ENCODE data around the gene PLA2G4B.
A peak's percentile ranks its signal among the peaks of the same experiment; 100 is the strongest.

PLA2G4B gene

GRCh38 chr15:41851755-41852370, 13.2 kb downstream of the PLA2G4B start:
- no peak for DNase-seq

- DNase-seq: peak in 1 of 2 experiments; percentile 30
Measured at GRCh38 chr15:41852736-41853590, 14.3 kb downstream of the PLA2G4B start.

- no peak for DNase-seq
Measured at GRCh38 chr15:41853831-41854230, 15.2 kb downstream of the PLA2G4B start.

GRCh38 chr15:41854443-41854842, 15.8 kb downstream of the PLA2G4B start:
- DNase-seq: no peak

- no peak for DNase-seq
Measured at GRCh38 chr15:41855261-41855961, 16.8 kb downstream of the PLA2G4B start.

GRCh38 chr15:41856262-41856661, 17.6 kb downstream of the PLA2G4B start:
- DNase-seq: no peak

- no peak for DNase-seq
Measured at GRCh38 chr15:41856716-41857115, 18.1 kb downstream of the PLA2G4B start.

GRCh38 chr15:41857316-41857715, 18.7 kb downstream of the PLA2G4B start:
- DNase-seq: no peak

GRCh38 chr15:41858756-41859155, 20.1 kb downstream of the PLA2G4B start:
- DNase-seq: no peak

- no peak for DNase-seq
Measured at GRCh38 chr15:41860049-41860828, 21.6 kb downstream of the PLA2G4B start.

GRCh38 chr15:41861736-41862356, 23.2 kb downstream of the PLA2G4B start:
- DNase-seq: peak in 1 of 2 experiments; percentile 32

GRCh38 chr15:41862515-41863116, 24.0 kb downstream of the PLA2G4B start:
- DNase-seq: no peak

GRCh38 chr15:41865490-41866055, 26.9 kb downstream of the PLA2G4B start:
- no peak for DNase-seq

GRCh38 chr15:41866263-41866703, 27.6 kb downstream of the PLA2G4B start:
- no peak for DNase-seq

- no peak for DNase-seq
Measured at GRCh38 chr15:41866872-41867579, 28.4 kb downstream of the PLA2G4B start.

- DNase-seq: no peak
Measured at GRCh38 chr15:41868321-41868720, 29.7 kb downstream of the PLA2G4B start.

GRCh38 chr15:41869770-41870688, 31.4 kb downstream of the PLA2G4B start:
- DNase-seq: no peak

- no peak for DNase-seq
Measured at GRCh38 chr15:41870689-41871081, 32.0 kb downstream of the PLA2G4B start.

GRCh38 chr15:41871175-41871905, 32.7 kb downstream of the PLA2G4B start:
- no peak for DNase-seq

All from NCI-H524 (cell line).